ENCODE results near the gene ZSCAN22. TPM values are rescaled to one million over a fixed set of nuclear protein-coding genes. Genes with fewer than 3 reads are reported as not detected.

ZSCAN22 gene
- 1 to 10 TPM; 2.7 to 4.1 TPM for total RNA-seq

DNA sequence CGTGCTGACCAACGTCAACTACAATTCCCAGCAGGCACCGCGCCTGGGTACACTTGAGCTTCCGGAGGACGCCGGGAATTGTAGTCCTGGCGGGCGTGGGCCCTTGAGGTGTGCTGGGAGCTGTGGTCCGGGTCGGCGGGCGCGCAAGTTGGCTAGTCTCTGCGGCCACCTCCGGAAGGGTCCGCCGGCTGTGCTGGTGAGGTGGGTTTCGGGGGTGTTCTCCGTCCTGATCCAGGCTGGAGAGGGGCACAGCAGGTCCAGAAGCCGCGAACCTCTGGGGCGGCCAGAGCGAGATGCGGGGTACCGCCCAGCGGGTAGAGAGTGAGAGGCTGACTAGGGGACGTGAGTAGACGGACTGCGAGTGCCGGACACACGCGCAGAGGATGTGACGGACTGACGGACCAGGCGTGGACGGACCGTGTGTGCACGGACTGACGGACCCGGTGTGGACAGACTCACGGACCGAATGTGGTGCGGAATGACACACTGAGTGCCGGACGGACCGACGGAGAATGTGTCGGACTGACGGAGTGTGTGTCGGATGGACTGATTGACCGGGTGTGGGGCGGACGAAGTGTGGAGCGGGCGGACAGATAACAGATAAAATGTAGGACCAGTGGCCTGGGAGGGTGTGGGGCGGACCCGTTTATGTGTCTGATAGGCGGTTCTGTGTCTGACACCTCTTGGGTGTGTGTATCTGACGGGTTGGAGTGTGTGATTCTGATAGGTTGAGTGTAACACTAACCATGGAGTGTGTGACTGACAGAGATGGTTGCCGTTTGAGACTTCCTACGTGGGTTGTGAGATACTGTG lies at the start of gene ZSCAN22:
TSS of gene ZSCAN22 (plus strand) at position 81 of the 813 bp plus-strand sequence. CDS start 7,809 bp downstream, outside the sequence.
- peak; percentile 29 for TF ChIP-seq POLR2A (IDR thresholded peaks at IDR 0.05)
- peak; percentile 96 for TF ChIP-seq POLR2AphosphoS5 (IDR thresholded peaks at IDR 0.05)
- TF ChIP-seq, protein P1, sequence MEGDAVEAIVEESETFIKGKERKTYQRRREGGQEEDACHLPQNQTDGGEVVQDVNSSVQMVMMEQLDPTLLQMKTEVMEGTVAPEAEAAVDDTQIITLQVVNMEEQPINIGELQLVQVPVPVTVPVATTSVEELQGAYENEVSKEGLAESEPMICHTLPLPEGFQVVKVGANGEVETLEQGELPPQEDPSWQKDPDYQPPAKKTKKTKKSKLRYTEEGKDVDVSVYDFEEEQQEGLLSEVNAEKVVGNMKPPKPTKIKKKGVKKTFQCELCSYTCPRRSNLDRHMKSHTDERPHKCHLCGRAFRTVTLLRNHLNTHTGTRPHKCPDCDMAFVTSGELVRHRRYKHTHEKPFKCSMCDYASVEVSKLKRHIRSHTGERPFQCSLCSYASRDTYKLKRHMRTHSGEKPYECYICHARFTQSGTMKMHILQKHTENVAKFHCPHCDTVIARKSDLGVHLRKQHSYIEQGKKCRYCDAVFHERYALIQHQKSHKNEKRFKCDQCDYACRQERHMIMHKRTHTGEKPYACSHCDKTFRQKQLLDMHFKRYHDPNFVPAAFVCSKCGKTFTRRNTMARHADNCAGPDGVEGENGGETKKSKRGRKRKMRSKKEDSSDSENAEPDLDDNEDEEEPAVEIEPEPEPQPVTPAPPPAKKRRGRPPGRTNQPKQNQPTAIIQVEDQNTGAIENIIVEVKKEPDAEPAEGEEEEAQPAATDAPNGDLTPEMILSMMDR (IDR thresholded peaks at IDR 0.05), result peak in 2 of 4 experiments; percentile 14 to 26
- intact Hi-C loops (cut with DNase I), result loop anchor here (2.0 to 5.0 kb wide), 2 partner anchors 35 to 54 kb away; partner anchors contain the start of genes ZNF497 and ZNF837
- Histone ChIP-seq H3K27me3 (replicated peaks; ENCODE audit: insufficient read depth) (no peaks in the 10 kb centered on the region), H3K4me3 (peak within 1 kb of the TSS; percentile 66 to 67), H3K4me1 (replicated peaks) (no peaks in the 10 kb centered on the region), H3K27ac (peak within 1 kb of the TSS; percentile 86 to 89), H3K9me3 (no peaks in the 10 kb centered on the region), H3K36me3 (no peaks in the 10 kb centered on the region)
- peak; percentile 97 for DNase-seq (ENCODE audit: low spot score)
- WGBS, result under 1% methylated on average over 51 of the region's 62 CpGs

DNA sequence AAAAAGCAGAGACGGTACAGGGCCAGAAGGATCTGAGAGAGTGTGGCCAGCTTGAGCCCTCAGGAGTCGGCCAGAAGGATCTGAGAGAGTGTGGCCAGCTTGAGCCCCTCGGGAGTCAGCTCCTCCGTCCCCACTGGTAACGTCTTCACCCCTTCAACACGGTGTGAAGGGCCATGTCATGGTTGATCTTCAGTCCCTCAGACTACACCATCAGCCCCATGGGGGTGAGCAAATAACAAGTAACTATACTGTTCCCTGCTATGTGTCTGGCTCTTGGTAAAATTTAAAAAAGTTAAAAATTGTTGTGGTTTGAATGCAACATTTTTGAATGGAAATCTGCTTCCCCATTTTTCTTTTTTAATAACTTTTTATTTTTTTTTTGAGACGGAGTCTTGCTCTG lies 49.6 kb upstream of the ZSCAN22 start:
- H3K4me3 ChIP-seq, result no peak overlapping the region
- peaks cover 4% of the 10 kb centered on the region for H3K4me1 ChIP-seq (replicated peaks)
- no peak for DNase-seq (ENCODE audit: low spot score)
- intact Hi-C loops (cut with DNase I), result no loop called here
- no peak overlapping the region for H3K27ac ChIP-seq
- no peaks in the 10 kb centered on the region for H3K27me3 ChIP-seq (replicated peaks; ENCODE audit: insufficient read depth)
- no peaks in the 10 kb centered on the region for H3K9me3 ChIP-seq
- H3K36me3 ChIP-seq, result no peaks in the 10 kb centered on the region
- 91% methylated on average over 7 of the region's 7 CpGs for WGBS
- no peak for TF ChIP-seq POLR2AphosphoS5 (IDR thresholded peaks at IDR 0.05)
- TF ChIP-seq POLR2A (IDR thresholded peaks at IDR 0.05), result no peak
- TF ChIP-seq, protein P1 (IDR thresholded peaks at IDR 0.05), result no peak

DNA sequence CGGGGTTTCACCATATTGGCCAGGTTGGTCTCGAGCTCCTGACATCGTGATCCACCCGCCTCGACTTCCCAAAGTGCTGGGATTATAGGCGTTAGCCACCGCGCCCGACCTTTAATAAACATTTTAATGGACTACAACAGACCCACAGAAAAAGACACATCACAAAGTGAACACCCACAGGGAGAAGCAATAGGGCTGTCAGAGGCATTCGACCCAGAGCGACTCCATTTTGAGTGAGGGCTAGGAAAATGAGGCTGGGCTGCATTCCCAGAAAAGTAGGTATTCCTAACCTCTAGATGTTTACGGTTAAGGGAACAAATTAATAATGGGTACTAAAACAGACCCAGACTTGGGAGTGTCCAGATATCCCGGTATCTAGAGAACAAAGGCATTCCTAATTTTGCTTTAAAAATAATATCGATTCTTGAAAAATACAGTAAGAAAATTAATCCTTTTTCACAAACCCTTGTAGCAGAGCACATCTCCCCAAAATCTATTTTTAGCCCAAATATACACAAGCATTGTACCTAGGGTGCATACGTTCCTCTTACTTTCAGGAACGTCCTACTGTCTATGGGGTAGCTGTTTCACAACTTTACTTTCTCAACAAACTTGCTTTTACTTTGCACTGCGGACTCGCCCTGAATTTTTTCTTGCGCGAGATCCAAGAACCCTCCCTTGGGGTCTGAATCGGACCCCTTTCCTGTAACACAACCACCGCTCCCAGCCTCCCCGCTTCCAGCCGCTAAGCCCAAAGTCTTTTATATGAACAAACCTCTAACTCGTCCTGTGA lies 48.9 kb upstream of the ZSCAN22 start:
- Histone ChIP-seq H3K27ac (peak overlapping the region; percentile 82 to 85), H3K4me1 (replicated peaks) (peaks cover 4% of the 10 kb centered on the region), H3K36me3 (no peaks in the 10 kb centered on the region), H3K4me3 (peak overlapping the region; percentile 81 to 94), H3K9me3 (no peaks in the 10 kb centered on the region), H3K27me3 (replicated peaks; ENCODE audit: insufficient read depth) (no peaks in the 10 kb centered on the region)
- DNase-seq (ENCODE audit: low spot score), result no peak
- intact Hi-C loops (cut with DNase I), result no loop called here
- WGBS, result 40% methylated on average over 25 of the region's 25 CpGs
- TF ChIP-seq POLR2AphosphoS5 (IDR thresholded peaks at IDR 0.05), result no peak
- TF ChIP-seq, protein P1 (IDR thresholded peaks at IDR 0.05), result no peak
- TF ChIP-seq POLR2A (IDR thresholded peaks at IDR 0.05), result no peak

DNA sequence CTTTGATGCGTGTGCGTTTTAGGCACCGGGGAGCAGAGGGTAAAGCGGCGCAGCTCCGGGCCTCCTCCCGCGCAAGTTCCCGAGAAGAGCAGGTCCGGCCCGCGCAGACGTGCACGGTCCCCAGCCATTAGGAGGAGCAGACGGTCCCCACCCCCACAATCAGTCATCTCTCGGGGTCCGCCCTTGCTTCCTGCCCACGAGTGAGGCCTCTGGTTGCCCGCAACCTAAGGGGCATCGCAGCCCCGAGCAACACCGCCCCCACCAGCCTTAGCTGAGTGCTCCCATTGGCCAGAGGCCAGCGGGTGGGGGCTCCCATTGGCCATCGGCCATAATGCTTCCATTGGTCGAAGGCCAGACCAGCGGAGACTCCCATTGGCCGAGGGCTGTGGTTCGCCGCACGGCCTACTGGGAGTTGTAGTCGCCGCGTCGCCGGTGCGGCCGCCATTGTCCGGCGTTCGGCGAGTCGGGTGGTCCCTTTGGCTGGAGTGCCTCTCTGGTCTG lies 48.2 kb upstream of the ZSCAN22 start, which contains the start of gene ZNF8:
TSS of gene ZNF8 (plus strand) at position 415 of the 501 bp plus-strand sequence. CDS start 127 bp downstream, outside the sequence.
- intact Hi-C loops (cut with DNase I), result no loop called here
- peaks cover 4% of the 10 kb centered on the region for H3K4me1 ChIP-seq (replicated peaks)
- H3K4me3 ChIP-seq, result peak within 1 kb of the TSS; percentile 81 to 94
- H3K36me3 ChIP-seq, result no peaks in the 10 kb centered on the region
- under 1% methylated on average over 35 of the region's 42 CpGs for WGBS
- TF ChIP-seq, protein P1 (IDR thresholded peaks at IDR 0.05), result peak in 1 of 4 experiments; percentile 23
- TF ChIP-seq POLR2A (IDR thresholded peaks at IDR 0.05) (peak; percentile 63), POLR2AphosphoS5 (IDR thresholded peaks at IDR 0.05) (peak; percentile 97)
- no peaks in the 10 kb centered on the region for H3K9me3 ChIP-seq
- H3K27me3 ChIP-seq (replicated peaks; ENCODE audit: insufficient read depth), result no peaks in the 10 kb centered on the region
- DNase-seq (ENCODE audit: low spot score), result peak; percentile 95
- peak within 1 kb of the TSS; percentile 82 to 85 for H3K27ac ChIP-seq
